Adrenal gland (tissue), 12 donors: ENCODE measurements around the gene KIAA1958. TPM values are rescaled to one million over a fixed set of nuclear protein-coding genes. Genes with fewer than 3 reads are reported as not detected.
"Not testable (repeated sequence)": the region's sequence is repeated elsewhere in the genome, so short reads cannot be mapped to it uniquely, and the experiment has no call there.

Experiments
- DNase-seq, 7 donors: peaks; one replicate each; pipeline ENCODE4 v3.0.0-alpha.2; 2019 to 2020
- H3K27ac ChIP-seq, 5 donors: fragments of 200-600 bp; sonication (generic) in 4 of 5; 1 replicate in 3 of 5; 2 replicates in 2 of 5; pipeline versions ENCODE4 v1.5.1 to v1.8.0; 2016 to 2020; ENCODE audit warnings: mild to moderate bottlenecking in 1 of 5
- H3K27me3 ChIP-seq: fragments of 200-600 bp; 2 replicates; pipeline ENCODE4 v1.8.0; 2021
- H3K36me3 ChIP-seq, 2 donors: fragments of 200-600 bp; replicated peaks in 1 of 2; 1 replicate in 1 of 2; 2 replicates in 1 of 2; pipeline versions ENCODE4 v1.5.1 to v1.8.0; 2018 to 2022
- H3K4me1 ChIP-seq, 2 donors: fragments of 200-600 bp; replicated peaks in 1 of 2; 1 replicate in 1 of 2; 2 replicates in 1 of 2; pipeline versions ENCODE4 v1.5.1 to v1.8.0; 2018 to 2021
- H3K4me3 ChIP-seq, 4 donors: fragments of 200-600 bp; sonication (generic) in 3 of 4; one replicate each; pipeline ENCODE4 v1.5.1; 2016 to 2018
- H3K9me3 ChIP-seq, 3 donors: fragments of 200-600 bp; sonication (generic) in 1 of 3; replicated peaks in 1 of 3; 1 replicate in 2 of 3; 2 replicates in 1 of 3; pipeline versions ENCODE4 v1.5.1 to v1.8.0; 2016 to 2021
- POLR2A ChIP-seq, 2 donors: fragments of 450-650 bp; IDR thresholded peaks; one replicate each; pipeline ENCODE4 v1.6.1; 2017; ENCODE audit warnings: antibody characterized with exemption in 2 of 2, mild to moderate bottlenecking in 2 of 2, moderate library complexity in 1 of 2
- WGBS, 4 donors: extraction: QIAGEN DNeasy Blood & Tissue Kit in 2 of 4; methylation state at CpG; one replicate each; pipeline versions ENCODE4 v1.1.5 to v1.1.7; 2013 to 2017; 5-methylcytosine and 5-hydroxymethylcytosine counted together
- intact Hi-C, 2 donors: fragments of 100-400 bp; cut with DNase I; formaldehyde crosslinking; loops; one replicate each; pipeline versions ENCODE4 v1.14.1 to v1.15.0; 2022 to 2023
- polyA plus RNA-seq, 3 donors: library from polyadenylated mRNA; stranded (reverse); fragments of 200-250 nt in 2 of 3; fragments of 350-450 nt in 1 of 3; fragmentation: Illumina TruSeq in 1 of 3; extraction: RNeasy Lipid Tissue Mini Kit (QIAGEN cat#74804) in 1 of 3; gene quantifications; one replicate each; pipeline ENCODE4 v1.2.3, GENCODE V29; 2013 to 2014
- total RNA-seq, 9 donors: library from RNA; depleted of rRNA in 4 of 9; stranded (reverse); fragments of >200 nt in 4 of 9; fragments of 120-200 nt in 1 of 9; fragmentation: NEBNext Ultra II Directional in 1 of 9; extraction: Animal tissue kit (Norgen Biotek cat#: 25700) in 1 of 9; gene quantifications; one replicate each; pipeline versions ENCODE4 v1.1.0 to v1.2.4, GENCODE V29; 2013 to 2023
- TF ChIP-seq, protein P1 (sequence below), 6 experiments: fragments of 450-650 bp in 4 of 6; fragments of 200-600 bp in 2 of 6; sonication (generic) in 1 of 6; IDR thresholded peaks; 1 replicate in 5 of 6; 2 replicates in 1 of 6; pipeline versions ENCODE4 v1.5.1 to v1.8.0; 2016 to 2021; ENCODE audit warnings: antibody characterized with exemption in 6 of 6, mild to moderate bottlenecking in 2 of 6, moderate library complexity in 1 of 6
- donor health status: healthy with polysubstance abuse.
- donor health status: Bipolar disorder and iron deficiency.
- donor health status: DM: yes; HTN: yes; CAD: no.
- donor health status: DM: no; HTN: no; CAD: no.
- donor health status: DM: no; HTN: no; CAD: no.
- donor health status: DM: yes; HTN: yes; CAD: no.

Gene KIAA1958
- total and polyA plus RNA-seq, 12 donors = 3.5 to 67.2 (median 30.0) TPM

GRCh38 chr9:112575107-112575506, 88.5 kb downstream of the KIAA1958 start:
- no peak for DNase-seq
- TF ChIP-seq, protein P1, sequence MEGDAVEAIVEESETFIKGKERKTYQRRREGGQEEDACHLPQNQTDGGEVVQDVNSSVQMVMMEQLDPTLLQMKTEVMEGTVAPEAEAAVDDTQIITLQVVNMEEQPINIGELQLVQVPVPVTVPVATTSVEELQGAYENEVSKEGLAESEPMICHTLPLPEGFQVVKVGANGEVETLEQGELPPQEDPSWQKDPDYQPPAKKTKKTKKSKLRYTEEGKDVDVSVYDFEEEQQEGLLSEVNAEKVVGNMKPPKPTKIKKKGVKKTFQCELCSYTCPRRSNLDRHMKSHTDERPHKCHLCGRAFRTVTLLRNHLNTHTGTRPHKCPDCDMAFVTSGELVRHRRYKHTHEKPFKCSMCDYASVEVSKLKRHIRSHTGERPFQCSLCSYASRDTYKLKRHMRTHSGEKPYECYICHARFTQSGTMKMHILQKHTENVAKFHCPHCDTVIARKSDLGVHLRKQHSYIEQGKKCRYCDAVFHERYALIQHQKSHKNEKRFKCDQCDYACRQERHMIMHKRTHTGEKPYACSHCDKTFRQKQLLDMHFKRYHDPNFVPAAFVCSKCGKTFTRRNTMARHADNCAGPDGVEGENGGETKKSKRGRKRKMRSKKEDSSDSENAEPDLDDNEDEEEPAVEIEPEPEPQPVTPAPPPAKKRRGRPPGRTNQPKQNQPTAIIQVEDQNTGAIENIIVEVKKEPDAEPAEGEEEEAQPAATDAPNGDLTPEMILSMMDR (IDR thresholded peaks at IDR 0.05) = no peak
- TF ChIP-seq POLR2A (IDR thresholded peaks at IDR 0.05) = no peak
- 91 to 98% (median 97%) methylated on average over 8 of the region's 8 CpGs for WGBS, 4 donors
- Histone ChIP-seq H3K27me3 (no peaks in the 10 kb centered on the region), H3K36me3 (peaks cover 0 to 7% of the 10 kb centered on the region in 2 donors), H3K27ac (no peak overlapping the region), H3K4me3 (no peak overlapping the region), H3K9me3 (no peaks in the 10 kb centered on the region), H3K4me1 (peaks cover 9 to 15% of the 10 kb centered on the region in 2 donors)
- intact Hi-C loops = no loop called here

GRCh38 chr9:112581469-112582176, 95.0 kb downstream of the KIAA1958 start:
- Histone ChIP-seq H3K27me3 (no peaks in the 10 kb centered on the region), H3K4me1 (no peaks in the 10 kb centered on the region), H3K36me3 (no peaks in the 10 kb centered on the region), H3K27ac (no peak overlapping the region), H3K4me3 (no peak overlapping the region), H3K9me3 (no peaks in the 10 kb centered on the region)
- TF ChIP-seq, protein P1 (IDR thresholded peaks at IDR 0.05) = no peak
- no peak for TF ChIP-seq POLR2A (IDR thresholded peaks at IDR 0.05)
- WGBS, 4 donors = 87 to 99% (median 92%) methylated on average over 6 to 7 of the region's 7 CpGs
- no peak for DNase-seq
- intact Hi-C loops = no loop called here

DNA sequence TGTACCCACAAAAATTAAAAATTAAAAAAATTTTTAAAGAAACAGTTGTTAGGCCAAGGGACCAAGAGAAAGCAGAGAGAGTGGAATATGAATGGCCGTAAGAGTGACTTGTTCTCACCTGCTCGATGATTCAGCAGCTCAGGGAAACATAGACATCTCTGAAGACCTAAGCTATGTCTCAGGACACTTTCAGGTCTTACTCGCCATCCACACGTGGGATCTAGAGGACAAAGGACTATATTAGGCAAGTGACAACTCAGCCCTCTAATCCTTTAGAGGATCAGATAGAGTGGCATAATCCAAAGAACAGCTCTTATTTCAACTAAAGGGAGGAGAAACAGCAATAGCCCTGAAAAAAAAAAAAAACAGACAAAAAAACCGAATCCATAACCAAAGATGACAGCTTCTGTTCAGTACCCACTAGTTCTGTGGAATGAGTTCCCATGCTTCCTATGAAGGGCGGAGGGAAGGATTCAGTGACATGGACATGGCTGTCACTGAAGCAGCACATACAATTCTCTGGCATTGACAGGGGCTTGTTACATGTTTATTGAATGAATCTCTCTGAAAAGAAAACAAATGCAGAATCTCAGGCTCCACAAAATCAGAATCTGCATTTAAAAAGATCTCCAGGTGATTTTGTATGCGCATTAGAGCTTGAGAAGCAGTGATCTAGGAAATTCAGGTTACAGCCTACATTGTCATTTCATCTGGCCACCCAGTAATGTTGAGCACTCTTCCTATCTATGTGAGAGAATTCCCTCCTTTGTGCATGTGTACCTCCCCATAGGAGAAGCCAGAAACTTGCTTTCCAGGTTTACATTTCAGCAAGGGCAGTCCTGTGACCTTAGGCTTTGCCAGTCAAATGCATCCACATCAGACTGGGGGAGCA, 96.0 kb downstream of the KIAA1958 start:
- Histone ChIP-seq H3K4me3 (no peak overlapping the region), H3K27me3 (no peaks in the 10 kb centered on the region), H3K27ac (no peak overlapping the region), H3K4me1 (no peaks in the 10 kb centered on the region), H3K36me3 (no peaks in the 10 kb centered on the region), H3K9me3 (no peaks in the 10 kb centered on the region)
- intact Hi-C loops = no loop called here
- no peak for DNase-seq
- WGBS, 4 donors = 81 to 86% (median 84%) methylated on average over 7 of the region's 7 CpGs
- TF ChIP-seq, protein P1 (IDR thresholded peaks at IDR 0.05) = no peak
- no peak for TF ChIP-seq POLR2A (IDR thresholded peaks at IDR 0.05)

- TF ChIP-seq, protein P1 (IDR thresholded peaks at IDR 0.05) = no peak
- TF ChIP-seq POLR2A (IDR thresholded peaks at IDR 0.05) = no peak
- Histone ChIP-seq H3K27me3 (no peaks in the 10 kb centered on the region), H3K27ac (no peak overlapping the region), H3K9me3 (no peaks in the 10 kb centered on the region), H3K4me3 (no peak overlapping the region), H3K36me3 (no peaks in the 10 kb centered on the region), H3K4me1 (no peaks in the 10 kb centered on the region)
- 96 to 98% (median 97%) methylated on average over 4 of the region's 4 CpGs for WGBS, 4 donors
- intact Hi-C loops = no loop called here
- DNase-seq = no peak
Measured at GRCh38 chr9:112586599-112587155, 100.0 kb downstream of the KIAA1958 start.

DNA sequence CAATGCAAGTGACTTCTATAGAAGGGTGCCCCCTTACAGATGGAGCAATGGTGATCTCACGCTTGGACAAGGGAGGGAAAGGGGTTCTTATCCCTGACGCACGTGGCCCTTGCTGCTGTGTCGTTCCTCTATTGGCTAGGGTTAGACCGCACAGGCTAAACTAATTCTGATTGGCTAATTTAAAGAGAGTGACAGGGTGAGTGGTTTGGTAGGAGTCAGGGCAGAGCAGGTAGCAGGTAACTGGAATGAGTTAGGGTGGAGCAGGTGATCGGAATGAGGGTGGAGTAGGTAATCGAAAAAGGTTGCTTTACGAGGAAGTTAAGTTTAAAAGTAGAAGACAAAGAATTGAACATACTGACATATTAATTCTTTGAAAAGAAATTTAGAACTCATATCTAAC, 105.2 kb downstream of the KIAA1958 start:
- 91 to 98% (median 96%) methylated on average over 8 of the region's 8 CpGs for WGBS, 4 donors
- H3K36me3 ChIP-seq, DNase-seq, intact Hi-C loops, H3K4me3 ChIP-seq, H3K27ac ChIP-seq, H3K4me1 ChIP-seq, H3K9me3 ChIP-seq, H3K27me3 ChIP-seq: not testable (repeated sequence)
